HG02870 (cell line): ENCODE results near the gene SEC14L2.

Experiments
- ATAC-seq: cut with Tn5 transposase; IDR thresholded peaks from one replicate; pipeline ENCODE4 v1.9.1; 2021; ENCODE audit warnings: mild to moderate bottlenecking, moderate library complexity; ENCODE audit not compliant: unreplicated experiment

Gene SEC14L2

GRCh38 chr22:30424534-30425326, 27.9 kb downstream of the SEC14L2 start:
- no peak for ATAC-seq

GRCh38 chr22:30425327-30425615, 28.5 kb downstream of the SEC14L2 start:
- no peak for ATAC-seq

GRCh38 chr22:30425616-30426387, 29.0 kb downstream of the SEC14L2 start, which contains the start of gene MTFP1:
Gene MTFP1 (plus strand): TSS chr22:30425768. CDS start chr22:30425880, 112 bp downstream.
- ATAC-seq: no peak

GRCh38 chr22:30426388-30427353, 29.9 kb downstream of the SEC14L2 start:
- ATAC-seq: no peak

GRCh38 chr22:30427871-30428270, 31.1 kb downstream of the SEC14L2 start:
- no peak for ATAC-seq

- ATAC-seq: no peak
Observed at GRCh38 chr22:30429887-30430286, 33.1 kb downstream of the SEC14L2 start.

GRCh38 chr22:30430933-30431332, 34.1 kb downstream of the SEC14L2 start:
- ATAC-seq: no peak

GRCh38 chr22:30432096-30432495, 35.3 kb downstream of the SEC14L2 start:
- ATAC-seq: no peak

GRCh38 chr22:30432520-30432919, 35.7 kb downstream of the SEC14L2 start:
- no peak for ATAC-seq

GRCh38 chr22:30433227-30433626, 36.4 kb downstream of the SEC14L2 start:
- no peak for ATAC-seq

- ATAC-seq: no peak
Observed at GRCh38 chr22:30433773-30434172, 37.0 kb downstream of the SEC14L2 start.

- ATAC-seq: no peak
Observed at GRCh38 chr22:30434843-30435242, 38.0 kb downstream of the SEC14L2 start.

- ATAC-seq: no peak
Observed at GRCh38 chr22:30435674-30436126, 38.9 kb downstream of the SEC14L2 start.

GRCh38 chr22:30436196-30436595, 39.4 kb downstream of the SEC14L2 start:
- ATAC-seq: no peak

- ATAC-seq: no peak
Observed at GRCh38 chr22:30438559-30438958, 41.7 kb downstream of the SEC14L2 start.

GRCh38 chr22:30439226-30439625, 42.4 kb downstream of the SEC14L2 start:
- no peak for ATAC-seq

- no peak for ATAC-seq
Observed at GRCh38 chr22:30439836-30440235, 43.0 kb downstream of the SEC14L2 start.

GRCh38 chr22:30441088-30441487, 44.3 kb downstream of the SEC14L2 start:
- no peak for ATAC-seq

GRCh38 chr22:30444632-30445437, 48.0 kb downstream of the SEC14L2 start:
- no peak for ATAC-seq

- ATAC-seq: no peak
Observed at GRCh38 chr22:30445438-30446145, 48.8 kb downstream of the SEC14L2 start.
